ENCODE measurements around the gene NFILZ.
"Not testable (repeated sequence)": the region's sequence is repeated elsewhere in the genome, so short reads cannot be mapped to it uniquely, and the experiment has no call there.

Gene NFILZ

DNA sequence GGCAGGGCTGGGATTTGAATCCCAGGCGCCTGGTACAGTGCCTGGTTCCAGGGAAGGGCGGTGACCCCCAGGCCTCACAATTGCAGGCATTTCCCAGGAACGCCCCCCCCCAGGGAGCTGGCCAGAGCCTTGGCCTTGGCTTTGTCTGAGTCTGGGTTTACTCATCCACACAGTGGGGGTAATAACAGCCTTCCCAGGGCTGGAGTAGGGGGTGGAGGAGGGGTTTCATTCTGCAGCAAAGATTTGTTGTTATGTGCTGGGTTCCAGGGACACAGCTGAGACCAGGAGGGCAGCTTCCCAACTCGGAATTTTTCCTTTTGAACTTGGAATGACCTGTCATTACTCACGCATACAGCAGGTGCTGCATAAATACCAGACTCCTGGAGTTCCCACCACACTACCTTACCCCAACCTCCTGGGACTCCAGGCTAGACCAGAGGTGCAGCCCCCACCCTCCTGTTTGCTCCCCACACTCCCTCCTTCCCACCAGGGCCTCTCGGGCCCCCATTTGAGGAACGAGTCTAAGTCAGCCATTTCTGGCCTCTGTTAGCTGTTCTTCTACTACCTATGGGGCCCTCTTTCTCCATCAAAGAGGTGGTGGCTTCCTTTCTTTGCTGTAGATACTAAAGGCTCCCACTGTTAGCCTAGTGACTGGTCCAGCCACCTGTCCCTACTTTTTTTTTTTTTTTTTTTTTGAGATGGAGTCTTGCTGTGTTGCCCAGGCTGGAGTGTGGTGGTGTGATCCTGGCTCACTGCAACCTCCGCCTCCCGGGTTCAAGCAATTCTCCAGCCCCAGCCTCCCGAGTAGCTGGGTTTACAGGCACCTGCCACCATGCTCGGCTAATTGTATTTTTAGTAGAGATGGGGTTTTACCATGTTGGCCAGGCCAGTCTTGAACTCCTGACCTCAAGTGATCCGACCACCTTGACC is 18.3 kb upstream of the NFILZ start:
- no peak for ATAC-seq

DNA sequence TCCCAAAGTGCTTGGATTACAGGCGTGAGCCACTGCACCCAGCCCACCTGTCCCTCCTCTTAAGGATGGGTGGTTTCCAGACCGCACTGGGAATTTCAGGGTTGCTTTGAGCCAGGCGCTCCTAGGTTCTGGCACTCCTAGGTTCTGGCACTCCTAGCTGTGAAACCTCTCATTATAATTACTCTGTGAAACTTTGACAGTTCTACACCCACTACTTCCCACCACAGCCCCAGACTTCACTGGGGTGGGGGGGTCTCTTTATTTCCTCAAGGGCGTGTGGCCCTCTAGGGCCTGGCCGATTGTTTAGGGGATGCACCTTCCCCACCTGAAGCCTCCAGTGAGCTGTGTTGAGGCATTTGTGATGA is 17.6 kb upstream of the NFILZ start:
- no peak for ATAC-seq

DNA sequence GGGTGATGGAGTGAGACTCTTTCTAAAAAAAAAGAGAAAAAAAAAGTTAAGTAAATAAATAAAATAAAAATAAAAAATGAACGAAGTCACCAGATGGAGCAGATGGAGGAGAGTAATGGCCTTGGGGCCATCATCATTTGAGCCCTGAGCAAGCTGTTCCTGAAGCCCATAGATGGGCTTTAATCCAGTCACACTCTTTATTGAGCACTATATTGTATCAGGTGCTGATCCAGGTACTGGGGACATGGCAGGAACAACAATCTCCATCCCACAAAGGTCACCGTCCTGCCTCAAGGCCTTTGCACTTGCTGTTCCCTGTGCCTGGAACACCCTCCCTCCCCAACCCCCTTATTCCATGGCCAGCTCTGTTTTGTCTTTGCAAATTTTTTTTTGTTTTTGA is 16.0 kb upstream of the NFILZ start:
- ATAC-seq: no peak

DNA sequence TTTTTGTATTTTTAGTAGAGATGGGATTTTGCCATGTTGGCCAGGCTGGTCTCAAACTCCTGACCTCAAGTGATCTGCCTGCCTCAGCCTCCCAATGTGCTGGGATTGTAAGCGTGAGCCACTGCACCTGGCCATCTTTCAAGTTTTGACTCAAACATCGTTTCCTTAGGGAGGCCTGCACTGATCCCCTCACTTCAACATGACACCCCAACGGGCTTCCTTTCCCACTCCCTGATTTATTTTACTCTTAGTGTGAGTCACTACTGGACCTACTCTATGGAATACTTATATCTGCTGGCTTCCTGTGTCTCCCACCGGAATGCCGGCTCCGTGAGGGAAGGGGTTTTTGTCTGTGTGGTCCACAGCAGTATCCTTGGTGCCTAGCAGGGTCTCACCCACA is 15.4 kb upstream of the NFILZ start:
- no peak for ATAC-seq

DNA sequence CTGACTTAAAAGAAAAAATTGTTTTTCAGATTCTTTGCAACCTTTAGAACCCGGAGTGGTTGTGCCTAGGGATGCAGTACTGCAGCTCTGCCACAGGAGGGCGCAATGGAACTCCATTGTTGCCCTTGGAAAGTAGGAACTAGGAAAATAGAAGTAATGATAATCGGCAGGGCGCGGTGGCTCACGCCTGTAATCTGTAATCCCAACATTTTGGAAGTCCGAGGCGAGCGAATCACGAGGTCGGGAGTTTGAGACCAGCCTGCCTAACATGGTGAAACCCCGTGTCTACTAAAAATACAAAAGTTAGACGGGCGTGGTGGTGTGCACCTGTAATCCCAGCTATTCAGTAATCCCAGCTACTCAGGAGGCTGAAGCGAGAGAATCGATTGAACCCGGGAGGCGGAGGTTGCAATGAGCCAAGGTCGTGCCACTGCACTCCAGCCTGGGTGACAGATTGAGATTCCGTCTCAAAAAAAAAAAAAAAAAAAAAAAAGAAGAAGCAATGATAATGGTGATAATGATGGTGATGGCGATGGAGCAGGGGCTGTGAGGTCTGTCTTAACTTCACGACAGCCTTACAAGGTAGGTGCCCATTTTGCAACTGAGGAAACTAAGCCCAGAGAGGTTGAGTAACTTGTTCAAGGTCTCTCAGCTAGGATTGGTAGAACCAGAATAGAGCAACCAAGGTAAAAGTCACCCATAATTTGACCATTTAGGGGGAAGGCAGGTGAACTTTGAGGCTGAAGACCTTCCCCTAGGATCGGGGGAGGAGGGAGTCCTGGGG is 14.4 kb upstream of the NFILZ start:
- ATAC-seq: no peak

DNA sequence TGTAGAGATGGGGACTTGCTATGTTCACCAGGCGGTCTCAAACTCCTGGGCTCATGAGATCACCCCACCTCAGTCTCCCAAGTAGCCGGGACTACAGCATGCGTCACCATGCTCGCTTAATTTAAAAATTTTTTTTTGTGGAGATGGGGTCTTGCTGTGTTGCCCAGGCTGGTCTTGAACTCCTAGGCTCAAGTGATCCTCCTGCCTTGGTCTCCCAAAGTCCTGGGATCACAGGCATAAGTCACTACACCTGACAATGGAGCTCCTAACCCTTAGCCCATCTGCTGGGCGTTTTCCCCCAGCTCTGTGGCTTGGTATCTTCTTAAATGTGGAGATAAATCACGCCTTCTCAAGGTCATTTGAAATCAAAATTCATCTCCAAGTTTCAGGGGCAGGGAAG is 13.6 kb upstream of the NFILZ start:
- ATAC-seq: no peak

DNA sequence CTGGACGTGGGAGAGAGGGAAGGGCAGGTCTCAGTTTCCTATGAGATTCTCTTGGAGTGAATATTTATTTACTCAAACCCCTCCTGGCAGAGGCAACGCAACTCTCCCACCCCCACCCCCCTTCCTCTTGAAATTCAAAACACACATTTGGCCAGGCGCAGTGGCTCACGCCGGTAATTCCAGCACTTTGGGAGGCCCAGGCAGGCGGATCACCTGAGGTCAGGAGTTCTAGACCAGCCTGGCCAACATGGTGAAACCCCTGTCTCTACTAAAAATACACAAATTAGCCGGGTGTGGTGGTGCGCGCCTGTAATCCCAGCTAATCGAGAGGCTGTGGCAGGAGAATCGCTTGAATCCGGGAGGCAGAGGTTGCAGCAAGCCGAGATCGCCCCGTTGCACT is 13.1 kb upstream of the NFILZ start:
- not testable (repeated sequence) for ATAC-seq

DNA sequence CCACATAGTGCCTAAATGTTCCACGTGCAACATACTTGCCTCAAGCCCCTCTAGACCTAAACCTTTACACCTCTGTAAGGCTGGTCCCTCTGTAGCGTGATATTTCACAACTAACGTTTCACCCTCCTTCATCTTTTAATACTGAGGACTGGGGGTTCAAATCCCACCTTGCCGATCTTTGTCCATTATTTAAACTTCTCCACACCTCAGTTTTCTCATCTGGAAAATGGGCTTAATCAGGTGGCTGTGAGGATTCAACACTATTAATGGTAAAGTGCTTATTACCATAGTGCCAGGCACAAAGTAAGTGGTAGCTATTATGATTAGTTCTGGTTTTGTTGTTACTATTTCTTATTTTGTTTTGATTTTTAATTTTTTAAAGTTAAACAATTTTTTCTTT is 12.4 kb upstream of the NFILZ start:
- ATAC-seq: no peak

DNA sequence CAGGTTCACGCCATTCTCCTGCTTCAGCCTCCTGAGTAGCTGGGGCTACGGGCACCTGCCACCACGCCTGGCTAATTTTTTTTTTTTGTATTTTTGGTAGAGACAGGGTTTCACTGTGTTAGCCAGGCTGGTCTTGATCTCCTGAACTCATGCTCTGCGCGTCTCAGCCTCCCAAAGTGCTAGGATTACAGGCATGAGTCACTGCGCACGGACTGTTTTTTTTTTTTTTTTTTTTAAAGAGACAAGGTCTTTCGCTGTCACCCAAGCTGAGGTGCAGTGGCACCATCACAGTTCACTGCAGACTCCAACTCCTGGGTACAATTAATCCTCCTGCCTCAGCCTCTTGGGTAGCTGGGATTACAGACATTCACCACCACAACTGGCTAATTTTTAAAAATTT is 11.7 kb upstream of the NFILZ start:
- no peak for ATAC-seq

DNA sequence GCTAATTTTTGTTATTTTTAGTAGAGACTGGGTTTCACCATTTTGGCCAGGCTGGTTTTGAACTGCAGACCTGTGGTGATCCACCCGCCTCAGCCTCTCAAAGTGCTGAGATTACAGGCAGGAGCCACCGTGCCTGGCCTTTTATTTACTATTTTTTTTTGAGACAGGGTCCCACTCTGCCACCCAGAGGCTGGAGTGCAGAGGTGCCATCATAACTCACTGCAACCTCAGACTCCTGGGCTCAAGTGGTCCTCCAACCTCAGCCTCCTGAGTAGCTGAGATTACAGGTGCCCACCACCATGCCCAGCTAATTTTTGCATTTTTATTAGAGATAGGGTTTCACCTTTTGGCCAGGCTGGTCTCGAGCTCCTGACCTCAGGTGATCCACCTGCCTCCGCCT is 7.5 kb upstream of the NFILZ start:
- ATAC-seq: not testable (repeated sequence)

DNA sequence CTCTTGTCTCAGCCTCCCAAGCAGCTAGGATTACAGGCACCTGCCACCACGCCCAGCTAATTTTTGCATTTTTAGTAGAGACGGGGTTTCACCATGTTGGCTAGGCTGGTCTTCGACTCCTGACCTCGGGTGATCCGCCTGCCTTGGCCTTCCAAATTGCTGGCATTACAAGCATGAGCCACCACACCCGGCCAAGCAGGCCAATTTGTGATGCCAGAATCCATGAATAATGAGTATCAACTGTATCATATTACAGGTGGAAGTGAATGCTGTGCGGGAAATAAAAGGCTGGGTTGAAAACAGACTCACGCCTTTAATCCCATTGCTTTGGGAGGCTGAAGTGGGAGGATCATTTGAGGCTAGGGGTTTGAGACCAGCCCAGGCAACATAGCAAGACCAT is 3.6 kb upstream of the NFILZ start:
- no peak for ATAC-seq

DNA sequence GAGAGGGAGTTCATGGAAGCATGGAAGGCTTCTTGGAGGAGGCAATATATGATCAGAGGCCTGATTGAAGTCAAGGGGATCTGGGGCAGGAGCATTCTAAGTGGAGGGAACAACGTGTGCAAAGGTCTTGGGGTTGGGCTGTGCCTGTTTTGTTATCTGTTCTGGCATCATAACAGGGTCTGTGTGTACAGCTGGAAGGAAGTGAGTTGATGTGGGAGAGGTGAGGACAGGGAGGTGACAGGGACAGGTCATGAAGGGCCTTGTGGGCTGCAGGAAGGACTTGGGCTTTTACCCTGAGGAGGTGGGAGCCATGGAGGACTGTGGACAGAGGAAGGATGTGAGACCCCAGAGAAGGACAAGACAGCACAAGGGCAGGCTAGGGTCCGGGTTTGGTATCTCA is 1.2 kb upstream of the NFILZ start:
- no peak for ATAC-seq

DNA sequence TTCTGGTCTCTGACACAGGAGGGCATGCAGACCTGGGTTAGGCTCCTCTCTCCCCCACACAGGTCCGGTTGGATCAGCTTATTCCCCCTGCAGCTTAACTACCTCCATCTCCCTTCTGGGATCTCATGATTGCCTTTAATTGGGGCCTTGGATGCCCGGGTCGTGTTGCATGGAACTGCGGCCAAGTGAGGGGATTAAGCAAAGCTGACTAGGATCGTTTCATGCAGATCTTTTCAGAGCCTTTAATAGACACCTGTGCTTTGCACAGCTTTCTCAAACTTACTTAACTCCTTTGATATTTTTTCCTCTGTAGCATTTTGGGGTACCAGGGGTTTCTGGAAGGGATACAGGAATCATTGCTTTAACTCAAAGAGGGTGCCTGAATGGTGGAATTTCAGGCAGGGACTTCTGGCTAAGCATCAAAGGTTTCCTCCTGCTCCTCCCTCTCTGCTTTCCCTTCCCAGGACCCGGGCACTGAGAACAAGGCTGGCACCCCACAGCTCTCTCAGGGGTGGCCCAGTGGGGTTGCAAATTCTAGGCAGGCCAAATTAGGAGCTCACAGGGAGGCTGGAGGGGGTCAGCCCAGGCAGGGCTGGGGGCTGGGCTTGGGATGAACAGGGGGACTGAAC is 477 bp downstream of the NFILZ start:
- ATAC-seq: no peak

DNA sequence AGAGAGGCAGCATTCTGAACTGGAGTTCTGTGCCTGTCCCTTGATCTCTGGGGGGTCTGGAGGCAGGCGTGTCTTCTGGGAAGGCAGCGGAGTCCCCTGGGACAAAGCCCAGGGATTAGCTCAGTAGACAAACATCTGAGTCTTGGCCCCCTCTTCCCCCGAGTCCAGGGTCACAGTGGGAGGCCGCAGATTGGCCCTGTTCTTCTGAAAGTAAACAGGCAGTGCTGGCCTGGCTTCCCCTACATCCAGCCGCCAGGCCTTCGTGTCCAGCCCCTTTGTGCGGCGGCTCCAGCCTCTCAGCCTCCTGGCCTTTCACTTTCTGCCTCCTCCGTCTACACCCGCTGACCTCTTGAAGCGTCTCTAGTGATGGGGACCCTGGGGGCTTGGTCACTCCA is 989 bp downstream of the NFILZ start:
- ATAC-seq: no peak

DNA sequence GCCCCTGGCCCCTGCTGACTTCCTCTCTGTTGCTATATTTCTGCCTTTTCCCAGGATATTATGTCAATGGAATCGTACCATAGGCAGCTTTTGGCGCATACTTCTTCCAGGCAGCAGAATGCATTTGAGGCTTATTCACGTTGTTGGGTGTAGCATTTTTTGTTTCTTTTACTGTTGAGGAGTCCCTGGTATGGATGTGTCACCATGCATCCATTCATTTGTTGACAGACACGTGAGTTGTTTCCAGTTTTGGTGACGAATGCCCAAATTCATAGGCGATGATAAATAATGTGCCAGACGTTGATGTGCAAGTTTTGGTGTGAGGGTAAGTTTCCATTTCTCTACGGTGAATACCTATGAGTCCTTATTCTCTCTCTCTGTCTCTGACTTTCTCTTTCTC is 5.0 kb downstream of the NFILZ start:
- ATAC-seq: no peak

DNA sequence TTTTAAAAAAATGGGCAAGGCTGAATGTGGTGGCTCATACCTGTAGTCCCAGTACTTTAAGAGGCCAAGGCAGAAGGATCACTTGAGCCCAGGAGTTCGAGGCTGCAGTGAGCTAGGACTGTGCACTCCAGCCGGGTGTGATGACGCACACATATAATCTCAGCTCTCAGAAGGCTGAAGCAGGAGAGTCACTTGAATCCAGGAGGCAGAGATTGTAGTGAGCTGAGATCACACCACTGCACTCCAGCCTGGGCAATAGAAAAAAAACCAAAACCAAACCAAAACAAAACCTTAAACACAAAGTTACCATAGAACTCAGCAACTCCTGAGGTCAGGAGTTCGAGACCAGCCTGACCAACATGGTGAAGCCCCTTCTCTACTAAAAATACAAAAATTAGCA is 6.6 kb downstream of the NFILZ start:
- ATAC-seq: not testable (repeated sequence)

DNA sequence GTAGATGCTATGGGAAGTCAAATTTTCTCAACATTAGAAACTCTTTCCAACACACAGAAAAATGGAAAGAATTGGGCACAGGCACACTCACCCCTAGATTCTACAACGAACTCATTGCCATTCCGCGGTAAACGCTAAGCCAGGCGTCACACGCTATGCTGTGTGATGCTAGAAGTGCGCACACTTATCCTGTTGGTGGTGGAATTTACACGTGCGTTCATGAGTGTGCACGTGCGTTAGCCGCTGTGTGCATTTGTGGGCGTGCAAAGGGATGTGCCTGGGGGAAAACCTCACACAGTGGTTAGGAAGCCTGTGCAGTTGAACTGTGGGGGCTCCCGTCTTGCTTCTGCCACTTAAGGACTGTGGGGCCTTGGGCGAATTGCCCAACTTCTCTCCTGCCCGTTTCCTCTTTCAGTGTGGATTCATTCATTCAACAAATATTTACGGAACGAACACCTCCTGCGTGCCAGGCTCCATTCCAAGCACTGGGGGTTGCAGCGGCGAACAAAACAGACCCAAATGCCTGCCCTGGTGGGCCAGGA is 7.7 kb downstream of the NFILZ start:
- no peak for ATAC-seq

DNA sequence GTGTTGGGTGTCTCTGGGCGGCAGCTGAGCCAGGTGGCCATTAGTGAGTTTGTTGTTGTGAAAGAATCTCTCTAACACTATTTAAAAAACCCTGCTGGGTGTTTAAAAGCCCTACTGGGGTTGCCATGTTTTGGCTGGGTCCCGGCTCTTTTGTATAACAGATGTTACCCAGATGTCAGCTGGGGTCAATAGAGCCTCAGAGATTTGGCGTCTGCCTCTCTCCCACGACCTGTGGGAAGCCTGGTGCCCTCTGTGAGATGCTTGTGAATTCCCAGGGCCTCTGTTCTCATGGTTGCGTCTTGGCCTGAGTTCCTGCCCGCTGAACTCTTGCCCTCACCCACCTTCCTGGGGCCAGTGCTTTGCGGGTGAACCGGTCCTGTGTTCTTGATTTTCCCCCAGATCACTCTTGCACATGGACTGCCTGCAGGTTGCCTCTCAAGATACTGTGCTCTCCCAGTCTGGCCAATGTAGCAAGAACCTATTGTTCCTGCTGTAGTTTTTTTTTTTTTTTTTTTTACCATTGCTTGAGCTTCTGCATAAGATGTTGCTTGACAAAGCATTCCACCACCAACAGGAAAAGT is 9.5 kb downstream of the NFILZ start:
- ATAC-seq: no peak

DNA sequence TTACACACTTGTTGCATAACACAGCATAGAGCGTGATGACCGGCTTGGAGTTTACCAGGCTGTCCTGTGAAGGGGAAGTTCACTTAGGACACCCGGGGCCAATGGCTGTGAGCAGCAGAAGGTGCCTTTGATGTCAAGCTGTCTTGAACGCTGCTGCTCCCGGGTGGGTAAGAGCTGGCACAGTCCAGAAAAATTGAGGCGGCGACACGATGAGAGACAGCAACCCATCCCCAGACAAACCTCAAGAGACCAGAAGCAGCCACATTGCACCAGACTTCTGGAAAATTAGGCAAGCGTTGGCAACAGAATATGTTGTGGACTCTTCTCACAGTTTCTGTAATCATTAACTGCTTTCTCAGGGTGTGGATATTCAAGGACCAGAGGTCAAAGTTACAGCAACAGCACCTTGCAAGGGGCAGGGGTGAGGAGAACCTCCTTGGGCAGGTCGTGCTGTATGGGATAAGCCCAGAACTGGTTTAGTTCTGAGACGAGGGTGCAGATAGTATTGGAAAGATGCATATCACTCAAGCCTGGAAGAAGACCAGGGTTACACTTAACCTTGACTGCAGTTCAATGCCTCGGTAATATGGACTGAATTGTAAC is 10.1 kb downstream of the NFILZ start:
- ATAC-seq: no peak

DNA sequence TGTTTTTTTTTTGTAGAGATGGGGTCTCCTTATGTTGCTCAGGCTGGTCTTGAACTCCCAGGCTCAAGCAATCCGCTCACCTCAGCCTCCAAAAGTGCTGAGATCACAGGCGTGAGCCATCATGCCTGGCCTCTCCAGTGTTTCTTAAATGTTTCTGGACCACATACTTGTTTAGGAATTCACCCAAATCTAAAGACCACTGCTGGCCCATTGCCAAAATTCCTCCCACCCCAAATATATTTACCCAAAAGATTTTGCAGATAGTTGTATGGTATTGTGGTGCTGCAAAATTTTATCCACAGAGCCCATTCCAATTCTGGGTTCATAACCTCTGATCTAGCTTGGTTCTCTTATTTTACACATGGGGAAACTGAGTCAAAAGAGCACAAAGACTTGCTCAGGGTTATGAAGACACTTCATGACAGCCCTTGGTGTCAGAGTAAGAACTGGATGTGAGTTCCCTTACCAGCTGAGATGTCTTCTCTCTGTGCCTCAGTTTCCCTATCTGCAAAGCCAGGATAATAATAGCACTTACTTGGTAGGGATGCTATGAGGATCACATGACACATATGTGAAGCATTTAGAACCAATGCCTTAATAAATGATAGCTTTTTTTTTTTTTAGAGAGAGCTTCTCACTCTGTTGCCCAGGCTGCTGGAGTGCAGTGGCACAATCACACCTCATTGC is 10.9 kb downstream of the NFILZ start:
- no peak for ATAC-seq

DNA sequence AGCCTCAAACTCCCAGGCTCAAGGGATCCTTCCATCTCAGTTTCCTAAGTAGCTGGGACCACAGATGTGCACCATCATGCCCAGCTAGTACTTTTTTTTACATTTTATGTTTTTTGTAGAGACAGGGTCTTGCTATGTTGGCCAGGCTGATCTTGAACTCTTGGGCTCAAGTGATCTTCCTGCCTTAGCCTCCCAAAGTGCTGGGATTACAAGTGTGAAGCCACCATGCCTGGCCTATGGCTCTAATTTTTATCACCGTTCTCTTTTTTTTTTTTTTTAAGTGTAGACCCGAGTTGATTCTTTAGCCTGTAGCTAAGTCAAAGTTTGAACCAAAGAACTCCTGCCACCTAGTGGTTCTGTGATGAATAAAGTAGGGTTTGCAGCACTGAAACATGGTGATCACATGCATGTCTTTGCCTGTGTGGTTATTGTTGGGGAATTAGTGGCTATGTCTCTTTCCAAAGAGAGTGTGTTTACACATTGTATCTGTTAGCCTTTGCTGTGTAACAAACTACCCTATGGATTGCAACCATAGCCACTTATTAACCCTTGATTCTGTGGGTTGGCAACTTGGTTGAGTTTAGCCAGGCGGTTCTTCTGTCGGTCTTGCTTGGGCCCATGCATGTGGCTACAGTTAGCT is 11.6 kb downstream of the NFILZ start:
- no peak for ATAC-seq

DNA sequence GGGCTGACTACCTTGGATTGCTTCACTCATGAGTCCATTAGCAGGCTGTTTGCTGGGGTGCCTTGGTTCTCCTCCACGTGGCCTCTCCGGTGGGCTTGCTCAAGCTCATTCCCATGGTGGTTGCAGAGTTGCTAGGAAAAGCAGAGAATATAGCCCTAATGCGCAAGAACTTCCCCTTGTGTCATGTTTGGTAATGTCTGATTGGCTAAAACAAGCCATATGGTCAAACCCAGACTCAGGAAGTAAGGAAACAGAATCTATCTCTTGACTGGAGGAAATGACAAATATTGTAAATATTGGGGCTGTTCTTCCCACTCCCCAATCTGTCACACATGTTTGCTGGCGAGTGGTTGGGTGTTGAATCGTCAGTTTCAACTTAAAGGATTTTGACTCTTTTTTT is 12.1 kb downstream of the NFILZ start:
- no peak for ATAC-seq
